SJCRH30 (cell line): ENCODE data around the gene RASSF6. TPM values are rescaled to one million over a fixed set of nuclear protein-coding genes. Genes with fewer than 3 reads are reported as not detected.

Source experiments
- total RNA-seq: library from RNA; depleted of rRNA; stranded (reverse); fragments of >200 nt; shearing (Covaris generic); gene quantifications from 2 replicates; pipeline ENCODE4 v1.2.3, GENCODE V29; 2014; rRNA removed

The RASSF6 gene
- total RNA-seq, 1 experiment from 2014 or later = 0.08 TPM

Other genes starting within 250 kb of the RASSF6 start
- gene ALB, start 216.1 kb downstream of the RASSF6 start, total RNA-seq = not detected in 2 replicates
- 12.7 and 13.3 TPM in 2 replicates for gene AFP, start 184.2 kb downstream of the RASSF6 start, total RNA-seq
- not detected in 2 replicates for gene AFM, start 138.7 kb downstream of the RASSF6 start, total RNA-seq
- 0.18 and 0.40 TPM in 2 replicates for gene CXCL8, start 120.1 kb upstream of the RASSF6 start, total RNA-seq
- 0.08 TPM in 1 of 2 replicates, not detected in the other for gene CXCL6, start 216.2 kb upstream of the RASSF6 start, total RNA-seq
- not detected in 2 replicates for gene PF4V1, start 232.9 kb upstream of the RASSF6 start, total RNA-seq
- gene CXCL1, start 249.0 kb upstream of the RASSF6 start, total RNA-seq = 0.23 TPM in 1 of 2 replicates, not detected in the other